NK-92 (cell line): ENCODE data around the gene MBD5.
"Not testable (repeated sequence)": the region's sequence is repeated elsewhere in the genome, so short reads cannot be mapped to it uniquely, and the experiment has no call there.

Experiments used
- DNase-seq: peaks from one replicate; lab custom pipeline; 2025; ENCODE audit not compliant: unreplicated experiment; lab: John Stamatoyannopoulos, UW

The MBD5 gene

GRCh38 chr2:148541792-148542191 is 520.9 kb downstream of the MBD5 start:
- no peak for DNase-seq

- DNase-seq = no peak
These were observed 521.7 kb downstream of the MBD5 start for GRCh38 chr2:148542614-148543013.

- DNase-seq = not testable (repeated sequence)
These were observed 522.2 kb downstream of the MBD5 start for GRCh38 chr2:148543088-148543540.

GRCh38 chr2:148545390-148546256 is 524.7 kb downstream of the MBD5 start:
- DNase-seq = no peak

GRCh38 chr2:148546270-148546669 is 525.4 kb downstream of the MBD5 start:
- no peak for DNase-seq

- DNase-seq = no peak
These were observed 528.0 kb downstream of the MBD5 start for GRCh38 chr2:148548716-148549400.

GRCh38 chr2:148552675-148553331 is 531.9 kb downstream of the MBD5 start:
- DNase-seq = no peak

- no peak for DNase-seq
These were observed 532.5 kb downstream of the MBD5 start for GRCh38 chr2:148553332-148553887.

- DNase-seq = no peak
These were observed 533.8 kb downstream of the MBD5 start for GRCh38 chr2:148554459-148555247.

- DNase-seq = no peak
These were observed 534.9 kb downstream of the MBD5 start for GRCh38 chr2:148555622-148556294.

- DNase-seq = no peak
These were observed 537.0 kb downstream of the MBD5 start for GRCh38 chr2:148557844-148558436.

- DNase-seq = no peak
These were observed 539.6 kb downstream of the MBD5 start for GRCh38 chr2:148560496-148560895.

- no peak for DNase-seq
These were observed 540.5 kb downstream of the MBD5 start for GRCh38 chr2:148561389-148561788.

- no peak for DNase-seq
These were observed 544.5 kb downstream of the MBD5 start for GRCh38 chr2:148565272-148565894.
